Psoas muscle (tissue), 8 donors: ENCODE measurements around the gene KANTR. TPM values are rescaled to one million over a fixed set of nuclear protein-coding genes. Genes with fewer than 3 reads are reported as not detected.
A peak's percentile ranks its signal among the peaks of the same experiment; 100 is the strongest.

ENCODE experiments used
- ATAC-seq, 4 donors: fragments of 200-7000 bp; cut with Tn5 transposase; one replicate each; pipeline ENCODE4 v1.9.1; 2020; ENCODE audit warnings: moderate library complexity in 3 of 4, mild to moderate bottlenecking in 2 of 4
- DNase-seq, 2 donors: peaks; one replicate each; pipeline ENCODE4 v3.0.0-alpha.2; 2020
- H3K27ac ChIP-seq: fragments of 200-600 bp; one replicate; pipeline ENCODE4 v1.8.0; 2022
- H3K27me3 ChIP-seq, 3 donors: fragments of 200-600 bp in 1 of 3; one replicate each; pipeline versions ENCODE4 v1.6.1 to v1.8.0; 2013 to 2022; ENCODE audit warnings: low read length in 2 of 3, mild to moderate bottlenecking in 2 of 3, moderate library complexity in 1 of 3; ENCODE audit not compliant: insufficient read depth in 3 of 3
- H3K36me3 ChIP-seq, 2 donors: fragments of 200-600 bp in 1 of 2; one replicate each; pipeline versions ENCODE4 v1.6.1 to v1.8.0; 2013 to 2022; ENCODE audit warnings: low read depth in 1 of 2, mild to moderate bottlenecking in 1 of 2, moderate library complexity in 1 of 2; ENCODE audit not compliant: insufficient read depth in 1 of 2
- H3K4me1 ChIP-seq: fragments of 200-600 bp; one replicate; pipeline ENCODE4 v1.8.0; 2022
- H3K4me3 ChIP-seq: fragments of 200-600 bp; one replicate; pipeline ENCODE4 v1.8.0; 2022; ENCODE audit warnings: mild to moderate bottlenecking
- H3K9me3 ChIP-seq: fragments of 200-600 bp; one replicate; pipeline ENCODE4 v1.8.0; 2022
- WGBS, 3 donors: extraction: QIAGEN DNeasy Blood & Tissue Kit; methylation state at CpG; one replicate each; pipeline versions ENCODE4 v1.1.6 to v1.1.7; 2013; 5-methylcytosine and 5-hydroxymethylcytosine counted together
- intact Hi-C, 2 donors: fragments of 100-400 bp; cut with DNase I; formaldehyde crosslinking; loops; one replicate each; pipeline versions ENCODE4 v1.11.0 to v1.14.2; 2022
- polyA plus RNA-seq, 3 donors: library from polyadenylated mRNA; stranded (reverse); fragments of 200-250 nt; gene quantifications; one replicate each; pipeline ENCODE4 v1.2.3, GENCODE V29; 2013
- total RNA-seq, 4 donors: library from RNA; stranded (reverse); fragmentation: NEBNext Ultra II Directional in 2 of 4; extraction: Animal tissue kit (Norgen Biotek cat#: 25700) in 2 of 4; gene quantifications; one replicate each; pipeline versions ENCODE4 v1.2.1 to v1.2.4, GENCODE V29; 2021 to 2023
- TF ChIP-seq, protein P1 (sequence below): fragments of 200-600 bp; IDR thresholded peaks from one replicate; pipeline ENCODE4 v1.8.0; 2022; ENCODE audit warnings: antibody characterized with exemption
- donor health status: healthy with polysubstance abuse.
- donor health status: DM: no; HTN: no; CAD: no; lungs with moderate emphysema.
- donor health status: Bipolar disorder and iron deficiency.
- donor health status: healthy.
- donor health status: DM: yes; HTN: yes; CAD: no.
- donor health status: DM: no; HTN: no; CAD: no.
- donor health status: DM: no; HTN: no; CAD: no.
- donor health status: DM: yes; HTN: yes; CAD: no.

Gene KANTR
- total and polyA plus RNA-seq, 7 donors, result 0.89 to 8.2 (median 3.7) TPM

DNA sequence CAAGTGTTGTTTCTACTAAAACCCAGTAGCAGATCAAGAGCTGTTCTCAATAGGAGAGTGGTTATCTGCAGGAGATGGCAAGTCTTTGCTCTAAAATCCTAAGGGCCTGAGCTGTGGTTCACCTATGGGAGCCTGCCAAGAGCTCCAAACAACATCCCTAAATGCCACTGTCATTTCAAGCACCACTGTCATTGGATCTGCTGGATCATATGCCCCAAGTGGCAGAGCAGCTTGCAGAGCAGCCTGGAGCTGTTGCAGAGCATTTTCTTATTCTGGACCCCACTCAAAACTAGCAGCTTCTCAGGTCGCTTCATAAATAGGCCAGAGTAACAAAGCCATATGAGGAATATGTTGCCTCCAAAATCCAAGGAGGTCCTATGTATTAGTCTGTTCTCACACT lies 59.6 kb downstream of the KANTR start:
- ATAC-seq, result peak; percentile 70 to 86 (median 80)
- no peaks in the 10 kb centered on the region for H3K9me3 ChIP-seq
- peaks cover 16% of the 10 kb centered on the region for H3K4me1 ChIP-seq
- H3K4me3 ChIP-seq, result no peak overlapping the region
- no peaks in the 10 kb centered on the region for H3K27me3 ChIP-seq
- WGBS, 3 donors, result 32 to 50% (median 40%) methylated on average over 1 of the region's 1 CpG
- DNase-seq, result no peak
- H3K36me3 ChIP-seq, result no peaks in the 10 kb centered on the region
- TF ChIP-seq, protein P1, sequence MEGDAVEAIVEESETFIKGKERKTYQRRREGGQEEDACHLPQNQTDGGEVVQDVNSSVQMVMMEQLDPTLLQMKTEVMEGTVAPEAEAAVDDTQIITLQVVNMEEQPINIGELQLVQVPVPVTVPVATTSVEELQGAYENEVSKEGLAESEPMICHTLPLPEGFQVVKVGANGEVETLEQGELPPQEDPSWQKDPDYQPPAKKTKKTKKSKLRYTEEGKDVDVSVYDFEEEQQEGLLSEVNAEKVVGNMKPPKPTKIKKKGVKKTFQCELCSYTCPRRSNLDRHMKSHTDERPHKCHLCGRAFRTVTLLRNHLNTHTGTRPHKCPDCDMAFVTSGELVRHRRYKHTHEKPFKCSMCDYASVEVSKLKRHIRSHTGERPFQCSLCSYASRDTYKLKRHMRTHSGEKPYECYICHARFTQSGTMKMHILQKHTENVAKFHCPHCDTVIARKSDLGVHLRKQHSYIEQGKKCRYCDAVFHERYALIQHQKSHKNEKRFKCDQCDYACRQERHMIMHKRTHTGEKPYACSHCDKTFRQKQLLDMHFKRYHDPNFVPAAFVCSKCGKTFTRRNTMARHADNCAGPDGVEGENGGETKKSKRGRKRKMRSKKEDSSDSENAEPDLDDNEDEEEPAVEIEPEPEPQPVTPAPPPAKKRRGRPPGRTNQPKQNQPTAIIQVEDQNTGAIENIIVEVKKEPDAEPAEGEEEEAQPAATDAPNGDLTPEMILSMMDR, result no peak
- intact Hi-C loops, result no loop called here
- H3K27ac ChIP-seq, result peak overlapping the region; percentile 60

GRCh38 chrX:53155512-53156206 lies 61.7 kb downstream of the KANTR start:
- no peak for ATAC-seq
- Histone ChIP-seq H3K9me3 (no peaks in the 10 kb centered on the region), H3K4me3 (no peak overlapping the region), H3K27ac (peak overlapping the region; percentile 72), H3K27me3 (no peaks in the 10 kb centered on the region), H3K4me1 (peaks cover 16% of the 10 kb centered on the region), H3K36me3 (no peaks in the 10 kb centered on the region)
- intact Hi-C loops, result no loop called here
- no peak for DNase-seq
- 86 to 91% (median 90%) methylated on average over 8 of the region's 8 CpGs for WGBS, 3 donors
- TF ChIP-seq, protein P1, result no peak

DNA sequence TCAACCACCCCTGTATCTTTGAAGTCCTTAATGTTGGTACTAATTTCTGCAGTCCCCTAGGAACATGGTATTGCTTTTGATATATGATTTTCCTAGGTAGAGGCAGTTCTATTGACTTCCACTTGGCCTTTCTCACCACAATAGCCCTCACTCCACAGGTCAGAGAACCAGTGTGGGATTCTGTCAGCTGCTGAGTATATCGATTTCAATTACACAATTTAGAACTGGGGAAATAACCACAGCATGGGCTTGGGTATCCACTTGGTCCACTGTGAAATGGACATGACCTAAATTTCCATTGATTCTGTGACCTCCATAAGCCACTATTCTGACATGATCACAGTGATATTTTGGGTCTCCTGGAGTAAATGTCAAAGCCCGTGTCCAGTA lies 62.3 kb downstream of the KANTR start:
- DNase-seq (no peak), ATAC-seq (peak in 2 of 4 donors; percentile 64 to 75)
- Histone ChIP-seq H3K4me3 (no peak overlapping the region), H3K27ac (peak overlapping the region; percentile 72), H3K36me3 (no peaks in the 10 kb centered on the region), H3K27me3 (no peaks in the 10 kb centered on the region), H3K4me1 (peaks cover 17% of the 10 kb centered on the region), H3K9me3 (no peaks in the 10 kb centered on the region)
- 33 to 49% (median 43%) methylated on average over 2 of the region's 2 CpGs for WGBS, 3 donors
- TF ChIP-seq, protein P1, result no peak
- intact Hi-C loops, result no loop called here

DNA sequence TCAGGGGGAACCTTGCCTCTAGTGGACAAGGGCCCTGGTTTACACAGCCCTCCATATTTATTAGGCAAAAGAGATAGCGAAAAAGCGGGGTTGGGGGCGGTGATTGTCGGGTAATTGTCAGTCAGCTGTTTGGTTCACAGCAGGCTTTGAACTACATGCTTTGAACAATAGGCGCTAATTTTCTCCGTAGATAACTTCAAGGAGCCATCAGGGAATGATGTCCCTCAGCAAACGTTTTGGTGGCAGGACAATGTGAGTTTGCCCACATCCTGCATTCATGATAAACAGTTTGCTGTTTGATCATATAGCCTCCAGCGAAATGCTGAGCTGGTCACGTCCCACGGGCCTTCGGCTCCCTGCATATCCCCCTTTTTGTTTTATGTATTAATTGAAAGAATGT lies 65.2 kb downstream of the KANTR start:
- TF ChIP-seq, protein P1, result no peak
- Histone ChIP-seq H3K27ac (peak overlapping the region; percentile 75), H3K27me3 (no peaks in the 10 kb centered on the region), H3K36me3 (no peaks in the 10 kb centered on the region), H3K9me3 (no peaks in the 10 kb centered on the region), H3K4me3 (no peak overlapping the region), H3K4me1 (peaks cover 18% of the 10 kb centered on the region)
- intact Hi-C loops, result no loop called here
- ATAC-seq (no peak), DNase-seq (no peak)
- WGBS, 3 donors, result 89 to 91% (median 90%) methylated on average over 11 of the region's 11 CpGs
